ENCODE results near the gene RBFOX2. TPM values are rescaled to one million over a fixed set of nuclear protein-coding genes. Genes with fewer than 3 reads are reported as not detected.

The RBFOX2 gene
- total RNA-seq, 4 donors from 2014 or later: 103 to 139 (median 108) TPM

GRCh38 chr22:35731321-35731720 is 297.3 kb downstream of the RBFOX2 start:
- TF ChIP-seq, protein P1, sequence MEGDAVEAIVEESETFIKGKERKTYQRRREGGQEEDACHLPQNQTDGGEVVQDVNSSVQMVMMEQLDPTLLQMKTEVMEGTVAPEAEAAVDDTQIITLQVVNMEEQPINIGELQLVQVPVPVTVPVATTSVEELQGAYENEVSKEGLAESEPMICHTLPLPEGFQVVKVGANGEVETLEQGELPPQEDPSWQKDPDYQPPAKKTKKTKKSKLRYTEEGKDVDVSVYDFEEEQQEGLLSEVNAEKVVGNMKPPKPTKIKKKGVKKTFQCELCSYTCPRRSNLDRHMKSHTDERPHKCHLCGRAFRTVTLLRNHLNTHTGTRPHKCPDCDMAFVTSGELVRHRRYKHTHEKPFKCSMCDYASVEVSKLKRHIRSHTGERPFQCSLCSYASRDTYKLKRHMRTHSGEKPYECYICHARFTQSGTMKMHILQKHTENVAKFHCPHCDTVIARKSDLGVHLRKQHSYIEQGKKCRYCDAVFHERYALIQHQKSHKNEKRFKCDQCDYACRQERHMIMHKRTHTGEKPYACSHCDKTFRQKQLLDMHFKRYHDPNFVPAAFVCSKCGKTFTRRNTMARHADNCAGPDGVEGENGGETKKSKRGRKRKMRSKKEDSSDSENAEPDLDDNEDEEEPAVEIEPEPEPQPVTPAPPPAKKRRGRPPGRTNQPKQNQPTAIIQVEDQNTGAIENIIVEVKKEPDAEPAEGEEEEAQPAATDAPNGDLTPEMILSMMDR (IDR thresholded peaks at IDR 0.05): no peak
- TF ChIP-seq POLR2A (IDR thresholded peaks at IDR 0.05): no peak

GRCh38 chr22:35729309-35729698 is 299.3 kb downstream of the RBFOX2 start:
- H3K9me3 ChIP-seq: no peaks in the 10 kb centered on the region
- no peak for DNase-seq
- intact Hi-C loops (cut with DNase I): no loop called here
- H3K4me1 ChIP-seq: no peaks in the 10 kb centered on the region
- no peak overlapping the region for H3K4me3 ChIP-seq (replicated peaks in 1 of 3)
- H3K27me3 ChIP-seq: no peaks in the 10 kb centered on the region
- 98 to 100% methylated on average over 2 of the region's 2 CpGs for WGBS, 2 donors
- H3K27ac ChIP-seq: no peak overlapping the region
- H3K36me3 ChIP-seq: no peaks in the 10 kb centered on the region
- TF ChIP-seq, protein P1 (IDR thresholded peaks at IDR 0.05): no peak
- TF ChIP-seq POLR2A (IDR thresholded peaks at IDR 0.05): no peak

More at GRCh38 chr22:35731321-35731720, 297.3 kb downstream of the RBFOX2 start:
- DNase-seq: no peak
- Histone ChIP-seq H3K27ac (no peak overlapping the region), H3K4me3 (replicated peaks in 1 of 3) (no peak overlapping the region), H3K9me3 (no peaks in the 10 kb centered on the region), H3K36me3 (no peaks in the 10 kb centered on the region), H3K27me3 (no peaks in the 10 kb centered on the region), H3K4me1 (no peaks in the 10 kb centered on the region)
- WGBS, 2 donors: 63 to 80% methylated on average over 10 of the region's 10 CpGs
- intact Hi-C loops (cut with DNase I): no loop called here

GRCh38 chr22:35728639-35729308 is 299.9 kb downstream of the RBFOX2 start:
- Histone ChIP-seq H3K9me3 (no peaks in the 10 kb centered on the region), H3K4me1 (no peaks in the 10 kb centered on the region), H3K27ac (no peak overlapping the region), H3K27me3 (no peaks in the 10 kb centered on the region), H3K4me3 (replicated peaks in 1 of 3) (no peak overlapping the region), H3K36me3 (no peaks in the 10 kb centered on the region)
- TF ChIP-seq POLR2A (IDR thresholded peaks at IDR 0.05): no peak
- TF ChIP-seq, protein P1 (IDR thresholded peaks at IDR 0.05): no peak
- intact Hi-C loops (cut with DNase I): no loop called here
- 88% methylated on average over 12 of the region's 12 CpGs for WGBS, 2 donors
- no peak for DNase-seq

DNA sequence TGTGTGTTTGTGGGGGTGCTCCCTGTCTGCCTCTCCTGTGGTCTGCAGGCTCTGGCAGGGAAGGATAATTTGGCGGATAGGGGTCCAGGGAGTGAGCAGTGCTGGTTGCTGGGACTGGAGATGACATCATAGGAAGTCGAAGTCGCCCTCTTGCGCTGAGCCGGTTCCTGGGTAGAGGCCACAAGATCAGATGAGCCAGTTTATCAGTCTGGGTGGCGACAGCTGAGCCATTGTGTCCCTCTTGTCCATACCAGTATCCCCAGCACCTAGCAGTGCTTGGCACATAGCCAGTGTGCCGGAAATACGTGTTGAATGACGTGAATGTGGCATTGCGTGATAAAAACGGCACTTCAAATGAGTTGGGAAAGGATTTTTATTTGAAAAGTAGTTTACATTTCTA is 301.2 kb downstream of the RBFOX2 start:
- TF ChIP-seq, protein P1 (IDR thresholded peaks at IDR 0.05): no peak
- no peak for TF ChIP-seq POLR2A (IDR thresholded peaks at IDR 0.05)
- no peak for DNase-seq
- intact Hi-C loops (cut with DNase I): no loop called here
- no peaks in the 10 kb centered on the region for H3K9me3 ChIP-seq
- no peak overlapping the region for H3K4me3 ChIP-seq (replicated peaks in 1 of 3)
- H3K36me3 ChIP-seq: no peaks in the 10 kb centered on the region
- WGBS, 2 donors: 86 to 87% methylated on average over 11 of the region's 11 CpGs
- H3K27me3 ChIP-seq: no peaks in the 10 kb centered on the region
- no peaks in the 10 kb centered on the region for H3K4me1 ChIP-seq
- H3K27ac ChIP-seq: no peak overlapping the region

- no peak for TF ChIP-seq POLR2A (IDR thresholded peaks at IDR 0.05)
- TF ChIP-seq, protein P1 (IDR thresholded peaks at IDR 0.05): no peak
- 85 to 91% methylated on average over 15 of the region's 15 CpGs for WGBS, 2 donors
- intact Hi-C loops (cut with DNase I): no loop called here
- DNase-seq: no peak
- H3K4me3 ChIP-seq (replicated peaks in 1 of 3): no peak overlapping the region
- no peaks in the 10 kb centered on the region for H3K9me3 ChIP-seq
- H3K36me3 ChIP-seq: no peaks in the 10 kb centered on the region
- H3K27me3 ChIP-seq: no peaks in the 10 kb centered on the region
- no peak overlapping the region for H3K27ac ChIP-seq
- H3K4me1 ChIP-seq: no peaks in the 10 kb centered on the region
Measured at GRCh38 chr22:35726933-35727332, 301.7 kb downstream of the RBFOX2 start.
